HS-5 (cell line): Measurements from ENCODE around the gene C1orf174.

ENCODE experiments used
- DNase-seq: peaks from one replicate; pipeline ENCODE4 v3.0.0-alpha.2; 2012; ENCODE audit warnings: low read depth

The C1orf174 gene

DNA sequence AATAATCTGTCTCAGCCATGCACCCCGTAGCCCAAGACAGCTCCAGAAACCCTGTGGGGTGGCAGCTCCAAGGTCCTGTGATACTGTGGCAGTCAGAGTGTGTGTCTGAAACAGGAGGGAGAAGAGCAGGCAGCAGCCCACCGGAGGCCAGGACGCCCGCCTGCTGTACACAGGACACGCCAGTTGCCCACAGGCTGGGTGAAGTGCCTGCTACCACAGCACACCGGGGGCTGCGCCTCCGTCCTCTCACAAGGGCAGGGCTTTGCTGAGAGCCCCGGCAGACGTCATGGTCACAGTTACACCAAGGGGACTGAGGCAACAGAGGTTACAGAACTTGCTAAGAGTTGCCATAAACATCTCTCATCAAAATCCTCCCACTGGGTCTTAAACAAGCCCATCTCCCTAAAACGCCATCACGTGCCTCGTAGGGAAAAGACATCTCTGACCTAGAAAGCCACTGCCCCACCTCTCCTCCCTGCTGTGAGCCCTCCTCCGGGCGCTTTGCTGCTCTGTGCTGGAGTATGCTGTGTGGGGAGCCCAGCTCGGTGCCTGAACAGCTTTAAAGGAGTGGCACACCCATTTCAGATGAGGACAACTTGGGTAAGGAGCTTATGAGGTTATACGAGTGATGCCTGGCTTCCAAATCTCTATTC lies 5.3 kb downstream of the C1orf174 start:
- DNase-seq, result no peak

DNA sequence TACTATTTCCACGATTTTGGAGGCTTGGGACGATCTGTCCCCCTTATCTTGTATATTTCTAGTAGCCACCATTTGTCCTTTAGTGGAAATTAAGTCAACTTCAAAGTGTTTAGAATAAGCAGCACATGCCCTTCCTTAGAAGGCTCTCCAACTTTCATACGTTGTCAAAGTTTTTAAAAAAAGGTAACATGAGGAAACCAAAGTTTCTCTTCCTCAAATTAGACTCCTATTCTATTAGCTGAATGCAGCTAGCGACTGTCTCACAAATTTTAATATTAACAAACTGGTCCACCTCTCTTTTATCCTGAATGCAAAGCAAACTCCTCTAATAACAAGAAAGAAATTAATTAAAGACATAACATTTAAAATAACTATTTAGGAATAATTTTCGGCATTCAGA lies 6.9 kb downstream of the C1orf174 start:
- DNase-seq, result no peak

DNA sequence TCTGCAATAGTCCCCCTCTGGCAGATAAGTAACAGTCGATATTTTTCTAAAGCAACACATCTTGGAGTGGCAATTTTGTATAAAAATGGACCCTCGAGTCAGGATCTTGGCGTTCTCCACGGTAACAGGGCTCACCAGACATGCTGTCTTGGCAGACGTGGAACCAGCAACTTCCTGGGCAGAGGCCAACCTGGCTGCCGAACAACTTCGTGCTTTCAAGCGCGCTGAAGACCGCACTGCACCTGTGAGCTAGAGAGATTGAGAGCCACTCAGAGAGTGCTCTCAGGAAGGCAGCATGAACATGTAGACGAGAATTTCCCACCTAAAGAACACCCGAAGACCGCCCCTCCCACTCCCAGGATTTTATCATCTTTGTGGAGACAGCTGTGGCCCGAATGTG lies 7.3 kb downstream of the C1orf174 start:
- no peak for DNase-seq

DNA sequence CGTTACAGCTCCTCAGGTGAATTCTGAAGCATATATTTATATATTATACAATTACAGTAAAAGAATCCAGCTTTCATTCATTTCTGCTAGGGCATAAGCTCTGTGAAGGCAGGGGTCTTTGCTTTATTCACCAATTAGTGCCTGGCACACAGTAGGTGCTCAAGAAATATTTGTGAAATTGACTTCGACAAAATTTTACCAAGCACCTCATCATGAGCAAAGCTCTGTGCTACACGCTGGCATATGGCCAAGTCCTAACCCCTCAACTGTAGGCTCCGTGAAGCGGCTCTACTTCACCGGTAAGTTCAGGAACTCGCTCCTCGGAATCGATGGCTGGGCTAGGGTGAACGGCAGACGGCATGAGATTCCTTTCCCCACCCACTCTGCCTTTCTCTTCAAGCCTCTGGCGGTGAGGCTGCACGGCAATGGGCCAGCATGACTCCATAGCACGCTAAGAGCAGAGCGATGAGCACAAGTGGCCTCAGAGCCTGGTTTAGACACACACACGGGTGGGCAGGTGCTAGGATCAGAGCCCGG lies 8.7 kb downstream of the C1orf174 start:
- no peak for DNase-seq

DNA sequence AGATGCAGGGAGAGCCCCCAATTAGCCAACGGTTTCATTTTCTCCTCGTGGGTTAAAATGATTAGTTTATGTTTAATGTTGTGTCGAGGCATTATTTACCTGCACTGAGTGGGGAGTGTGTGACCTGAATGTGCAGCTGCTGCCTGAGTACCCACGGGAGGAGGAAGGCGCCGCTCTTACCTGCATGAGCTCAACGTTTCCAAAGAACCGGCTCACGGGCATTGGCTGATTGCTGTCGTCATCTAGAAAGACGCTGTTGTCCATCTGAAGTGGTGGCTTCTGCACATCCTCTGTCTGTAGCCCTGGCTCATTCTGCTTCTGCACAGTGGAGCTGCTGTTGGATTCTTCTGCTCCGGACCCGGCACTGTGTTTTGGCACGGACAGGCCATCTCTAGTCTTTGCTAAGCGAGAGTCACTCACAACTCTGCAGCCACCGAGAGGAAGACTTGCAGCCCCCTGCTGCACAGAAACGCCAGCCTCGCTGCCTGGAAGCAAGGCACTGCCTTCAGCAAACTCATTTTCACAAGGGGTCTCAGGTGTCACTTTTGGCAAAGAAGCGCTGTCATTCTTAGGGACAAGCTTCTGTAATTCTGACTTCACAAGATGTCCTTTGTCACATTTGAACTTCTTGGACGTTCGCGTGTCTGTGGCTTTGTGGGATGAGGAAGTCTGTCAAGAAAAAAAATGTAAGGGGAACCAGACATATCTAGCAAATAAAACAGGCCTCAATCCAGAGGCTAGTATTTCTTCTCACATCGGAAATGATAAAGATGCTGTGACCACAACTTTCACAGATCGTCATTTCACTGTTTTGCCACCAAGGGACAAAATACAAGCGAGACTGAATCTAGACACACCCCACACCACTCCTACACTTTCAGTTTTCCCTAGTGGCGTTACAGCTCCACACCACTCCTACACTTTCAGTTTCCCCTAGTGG lies 9.4 kb downstream of the C1orf174 start:
- DNase-seq, result no peak

DNA sequence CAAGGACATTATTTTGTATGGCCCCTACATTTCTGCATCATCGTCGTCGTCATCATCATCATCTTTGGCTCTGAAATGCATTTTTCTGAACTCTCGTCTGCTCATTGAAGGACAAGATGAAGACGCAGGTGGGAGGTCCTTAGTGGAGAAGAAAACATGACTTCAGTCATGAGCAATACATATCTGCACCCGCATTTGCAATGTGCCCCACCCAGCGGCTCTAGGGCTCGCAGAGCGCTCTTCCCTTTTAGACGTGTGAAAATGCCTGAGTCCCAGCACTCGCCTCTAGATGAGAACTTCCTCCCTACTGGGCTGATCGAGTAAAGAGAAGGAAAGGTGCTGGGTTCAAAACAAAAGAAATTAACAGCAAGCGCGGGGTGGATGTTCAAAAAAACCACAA lies 10.1 kb downstream of the C1orf174 start:
- DNase-seq, result no peak

DNA sequence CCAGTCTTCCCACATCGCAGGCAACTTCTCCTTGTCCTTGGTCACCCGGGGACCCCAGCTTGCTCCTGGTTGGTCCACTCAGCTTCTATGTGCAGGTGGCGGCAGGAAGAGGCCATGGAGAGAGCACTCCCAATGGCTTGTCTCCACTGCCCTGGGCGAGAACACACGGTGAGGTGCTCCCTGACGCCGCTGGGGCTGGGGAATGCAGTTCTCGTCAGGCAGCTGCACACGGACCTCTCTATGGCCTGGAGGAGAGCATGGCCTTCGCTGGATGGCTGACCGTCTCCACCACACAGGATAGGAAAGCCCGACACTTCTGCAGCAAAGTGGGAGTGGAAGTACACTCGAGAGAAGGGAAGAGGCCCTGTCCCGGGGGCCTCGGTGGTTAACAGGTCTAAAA lies 11.8 kb downstream of the C1orf174 start:
- no peak for DNase-seq

DNA sequence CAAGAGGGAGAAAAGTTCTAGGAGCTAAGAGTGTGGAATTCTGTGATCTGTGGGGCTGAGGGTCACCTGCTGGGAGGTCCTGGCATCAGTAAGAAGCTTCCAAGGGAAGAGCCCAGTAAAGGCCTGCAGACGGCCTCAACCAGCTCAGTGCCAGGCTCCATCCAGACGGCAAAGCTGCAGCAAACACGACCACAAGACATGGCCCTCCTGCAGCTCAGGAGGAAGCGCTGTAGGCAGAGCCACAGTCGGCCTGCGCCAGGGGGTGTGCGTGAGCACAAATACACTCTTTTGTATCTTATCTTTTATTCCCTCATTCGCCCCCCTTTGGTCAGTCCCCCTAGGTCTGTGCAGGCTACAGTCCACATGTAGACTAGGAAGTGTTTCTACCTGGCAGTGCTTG lies 13.4 kb downstream of the C1orf174 start:
- DNase-seq, result no peak

DNA sequence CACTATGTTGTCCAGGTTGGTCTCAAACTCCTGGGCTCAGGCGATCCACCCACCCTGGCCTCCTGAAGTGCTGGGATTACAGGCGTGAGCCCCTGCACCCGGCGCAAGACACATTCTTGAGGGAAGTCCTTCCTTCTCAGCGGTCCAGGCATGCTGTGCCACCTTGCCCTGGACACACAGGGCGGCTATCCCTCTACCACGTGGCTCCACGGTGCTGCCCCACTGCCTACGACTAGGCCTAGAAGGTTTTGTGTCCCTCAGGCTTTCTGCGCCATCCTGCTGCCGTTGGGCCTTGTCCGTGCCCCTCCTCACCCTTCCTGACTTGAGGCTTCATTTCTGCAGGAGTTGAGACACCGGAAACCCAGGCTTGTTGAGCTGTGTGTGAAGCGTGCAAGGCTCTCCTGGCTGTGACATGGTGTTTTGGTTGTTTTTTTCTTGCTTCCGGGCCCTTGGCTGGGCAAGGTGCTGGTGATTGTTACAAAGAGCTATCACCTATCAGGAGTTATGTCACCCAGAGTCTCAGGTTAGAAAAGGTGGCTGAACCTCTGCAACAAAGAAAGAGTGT lies 13.9 kb downstream of the C1orf174 start:
- no peak for DNase-seq

DNA sequence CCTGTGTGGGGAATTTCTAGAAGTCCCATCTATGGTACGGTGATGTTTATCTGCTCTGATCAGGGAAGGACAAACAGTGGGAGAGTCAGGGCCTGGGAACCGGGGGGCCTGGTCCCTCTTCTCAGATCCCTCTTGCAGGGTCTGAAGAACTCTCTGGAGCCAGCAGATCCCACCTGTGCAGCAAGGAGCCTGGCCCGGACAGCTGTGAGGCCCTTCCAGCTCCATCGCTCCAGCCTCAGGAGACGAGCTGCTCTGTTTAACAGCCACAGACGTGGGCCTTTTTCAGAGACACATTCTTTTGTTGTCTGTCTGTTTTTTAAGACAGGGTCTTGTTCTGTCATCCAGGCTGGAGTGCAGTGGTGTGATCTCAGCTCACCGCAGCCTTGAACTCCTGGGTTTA lies 14.5 kb downstream of the C1orf174 start:
- DNase-seq, result no peak

DNA sequence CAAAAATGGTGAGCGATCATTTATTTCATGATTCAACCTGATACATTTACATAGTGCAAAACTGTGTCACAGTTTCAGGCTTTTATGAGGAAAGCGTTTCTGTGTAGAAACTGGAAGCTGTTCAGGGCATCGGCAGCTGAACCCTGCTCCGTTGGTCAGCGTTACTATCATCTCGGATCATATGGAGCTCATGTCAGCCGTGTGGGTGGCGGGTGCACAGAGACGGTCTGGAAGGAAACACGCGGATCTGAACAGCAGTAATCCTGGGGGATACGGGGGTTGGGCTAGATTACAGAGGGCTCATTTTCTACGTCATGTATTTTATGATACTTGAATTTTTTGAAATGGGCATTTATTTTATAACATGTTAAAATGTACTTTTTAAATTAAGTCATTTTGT lies 15.1 kb downstream of the C1orf174 start:
- DNase-seq, result no peak

DNA sequence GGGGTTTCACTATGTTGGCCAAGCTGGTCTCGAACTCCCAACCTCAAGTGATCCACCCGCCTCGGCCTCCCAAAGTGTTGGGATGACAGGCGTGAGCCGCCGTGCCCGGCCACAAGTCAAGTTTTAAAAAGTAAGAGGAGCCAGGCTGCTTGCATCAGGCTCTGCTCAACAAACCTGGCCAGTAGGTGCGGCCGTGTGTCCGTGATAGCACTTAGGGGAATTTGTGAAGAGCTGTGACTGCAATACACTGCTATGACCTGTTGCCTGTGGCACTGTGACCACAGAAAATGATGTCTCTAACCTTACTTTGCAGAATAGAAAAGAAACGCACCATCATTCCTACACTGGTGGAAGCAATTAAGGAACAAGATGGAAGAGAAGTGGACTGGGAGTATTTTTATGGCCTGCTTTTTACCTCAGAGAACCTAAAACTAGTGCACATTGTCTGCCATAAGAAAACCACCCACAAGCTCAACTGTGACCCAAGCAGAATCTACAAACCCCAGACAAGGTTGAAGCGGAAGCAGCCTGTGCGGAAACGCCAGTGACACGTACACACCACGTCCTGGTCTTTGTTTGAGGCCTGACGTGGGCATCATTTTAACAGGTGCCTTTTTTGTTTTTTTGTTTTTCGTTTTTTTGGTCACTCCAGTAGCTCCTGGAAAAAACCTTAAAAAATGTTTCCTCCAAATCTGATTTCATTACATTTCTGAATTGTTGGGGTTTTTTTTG lies 16.7 kb downstream of the C1orf174 start:
- no peak for DNase-seq

DNA sequence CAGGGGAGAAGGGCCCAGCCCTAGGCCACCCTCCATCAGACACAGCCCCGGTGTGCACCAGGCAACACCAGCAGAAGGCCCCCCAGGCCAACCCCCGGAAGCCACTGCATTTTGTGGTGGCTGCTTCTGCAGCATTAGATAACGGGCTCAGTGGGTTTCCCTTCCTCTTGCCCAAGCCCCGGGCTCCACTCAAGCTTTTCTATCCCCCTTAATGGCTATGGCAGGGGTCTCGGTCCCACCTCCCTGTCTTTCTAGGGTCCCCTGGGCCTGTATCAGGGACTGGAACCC lies 18.9 kb downstream of the C1orf174 start:
- no peak for DNase-seq

DNA sequence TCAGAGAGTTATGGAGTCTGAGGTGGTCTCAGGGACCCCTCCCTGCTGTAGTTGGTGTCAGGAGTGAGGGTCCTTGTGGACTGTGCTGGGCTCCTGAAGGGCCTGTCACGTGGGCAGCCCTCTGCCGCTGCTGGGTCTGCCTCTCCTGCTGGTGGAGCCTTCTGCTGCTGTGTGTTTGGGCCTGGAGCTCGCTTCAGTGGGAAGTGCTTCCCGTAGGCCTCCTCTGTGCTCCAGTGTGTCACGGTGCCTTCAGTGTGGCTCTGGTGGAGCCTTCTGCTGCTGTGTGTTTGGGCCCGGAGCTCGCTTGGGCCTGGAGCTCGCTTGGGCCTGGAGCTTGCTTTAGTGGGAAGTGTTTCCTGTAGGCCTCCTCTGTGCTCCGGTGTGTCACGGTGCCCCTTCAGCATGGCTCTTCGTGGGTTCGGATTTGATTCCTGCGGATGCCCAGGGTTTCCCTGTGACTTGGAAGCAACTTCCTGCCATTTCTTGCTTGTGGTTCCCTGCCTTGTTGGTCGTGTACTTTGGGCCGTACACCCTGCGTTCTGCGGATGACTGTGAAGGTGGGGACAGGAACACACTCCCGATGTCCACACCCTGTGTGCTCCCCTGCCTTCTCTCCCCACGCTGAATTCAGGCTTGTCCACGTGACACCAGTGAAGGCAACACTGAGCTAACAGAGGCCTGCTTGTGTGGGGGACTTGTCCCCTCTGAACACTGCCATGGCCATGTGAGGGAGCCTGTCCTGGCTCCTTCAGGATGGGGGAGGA lies 19.5 kb downstream of the C1orf174 start:
- no peak for DNase-seq

DNA sequence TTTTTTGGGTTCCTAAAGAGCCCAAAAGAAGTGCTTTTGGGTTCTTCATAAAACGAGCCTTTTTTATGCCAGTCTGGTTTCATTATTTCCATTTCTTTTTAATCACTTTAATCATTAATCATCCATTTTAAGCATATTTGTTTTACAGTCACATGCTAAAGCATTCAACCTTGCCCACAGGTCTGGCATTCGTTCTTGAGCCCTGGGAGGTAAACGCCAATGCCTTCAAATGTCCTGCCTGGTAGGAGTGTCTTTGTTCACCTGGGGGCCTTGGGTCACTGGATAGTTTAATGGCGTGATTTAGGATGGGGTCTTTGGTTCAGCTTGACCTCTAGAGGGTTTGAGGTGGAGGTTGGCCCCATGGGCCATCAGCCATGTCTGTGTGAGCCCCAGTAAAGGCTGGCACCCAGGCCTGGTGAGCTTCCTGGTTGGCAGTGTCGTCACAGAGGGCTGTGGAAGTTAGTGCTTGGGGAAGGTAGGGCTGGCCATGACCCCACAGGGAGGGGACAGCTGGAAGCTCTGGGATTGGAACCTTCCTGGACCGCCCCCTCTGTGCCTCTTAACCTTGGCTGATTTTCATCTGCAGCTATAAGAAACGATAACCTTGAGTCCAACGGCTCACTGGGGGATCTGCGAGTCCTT lies 20.2 kb downstream of the C1orf174 start:
- no peak for DNase-seq

DNA sequence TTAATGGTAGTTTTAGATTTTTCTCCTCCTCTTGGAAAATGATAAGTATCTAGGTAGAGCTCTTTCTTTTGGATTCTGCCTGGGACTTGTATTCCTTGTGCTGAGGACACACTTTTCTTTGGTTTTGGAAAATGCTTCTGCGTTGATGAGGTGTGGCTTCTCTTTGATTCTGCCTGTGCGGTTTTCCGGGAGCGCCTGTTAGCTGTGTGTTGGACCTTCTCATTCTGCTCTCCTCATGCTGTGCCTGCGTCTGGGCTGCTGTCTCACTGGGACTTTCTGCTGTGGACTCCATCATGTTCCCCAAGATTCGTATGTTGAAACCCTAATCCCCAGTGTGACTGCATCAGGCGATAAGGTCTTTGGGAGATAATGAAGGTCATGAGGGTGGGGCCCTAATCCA lies 21.0 kb downstream of the C1orf174 start:
- no peak for DNase-seq

DNA sequence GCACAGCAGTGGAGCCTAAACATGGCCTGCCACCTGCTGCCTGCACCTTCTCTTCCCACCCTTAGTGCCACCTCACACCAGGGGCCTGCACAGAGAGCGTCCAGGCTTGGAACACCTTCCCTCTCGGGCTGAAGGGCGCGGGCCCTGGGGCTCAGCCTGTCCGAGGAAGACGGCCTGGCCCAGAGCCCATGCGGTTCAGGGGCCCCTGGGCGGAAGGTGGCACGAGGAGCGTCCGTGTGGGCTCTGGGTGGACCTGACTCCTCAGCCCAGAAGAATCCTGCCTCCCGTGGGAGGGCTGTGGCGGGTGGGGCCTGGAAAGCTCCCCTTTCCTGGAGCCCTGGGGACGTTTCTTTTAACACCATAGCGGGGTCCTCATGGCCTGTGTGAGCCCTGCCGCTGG lies 23.4 kb downstream of the C1orf174 start:
- DNase-seq, result no peak

DNA sequence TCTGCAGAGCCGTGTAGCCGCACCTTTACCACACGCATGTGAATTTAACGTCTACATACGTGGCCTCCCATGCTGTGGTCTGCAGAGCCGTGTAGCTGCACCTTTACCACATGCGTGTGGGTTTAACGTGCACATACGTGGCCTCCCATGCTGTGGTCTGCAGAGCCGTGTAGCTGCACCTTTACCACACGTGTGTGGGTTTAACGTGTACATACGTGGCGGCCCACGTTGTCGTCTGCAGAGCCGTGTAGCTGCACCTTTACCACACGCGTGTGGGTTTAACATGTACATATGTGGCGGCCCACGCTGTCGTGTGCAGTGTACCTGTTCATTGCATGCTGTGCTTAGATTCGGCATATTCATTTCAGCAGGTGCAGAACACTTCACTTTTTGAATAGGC lies 25.3 kb downstream of the C1orf174 start:
- no peak for DNase-seq

DNA sequence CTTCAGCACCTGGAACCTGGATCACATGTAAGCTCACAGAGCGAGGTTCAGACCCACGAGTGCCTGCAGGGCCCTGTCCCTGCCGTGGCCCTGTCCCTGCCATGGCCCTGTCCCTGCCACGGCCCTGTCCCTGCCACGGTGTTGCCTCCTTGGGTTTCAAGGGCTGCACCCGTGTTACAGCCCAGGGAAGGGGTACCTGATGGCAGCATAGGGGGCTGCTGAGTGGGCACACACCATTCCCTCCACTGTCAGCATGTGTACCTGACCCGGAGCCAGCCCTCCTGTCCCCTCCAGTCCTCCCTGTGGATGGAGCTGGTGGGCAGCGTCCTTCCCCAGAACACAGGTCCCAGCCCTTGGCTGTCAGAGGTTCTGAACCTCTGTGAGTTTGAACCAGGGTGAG lies 27.5 kb downstream of the C1orf174 start:
- no peak for DNase-seq

DNA sequence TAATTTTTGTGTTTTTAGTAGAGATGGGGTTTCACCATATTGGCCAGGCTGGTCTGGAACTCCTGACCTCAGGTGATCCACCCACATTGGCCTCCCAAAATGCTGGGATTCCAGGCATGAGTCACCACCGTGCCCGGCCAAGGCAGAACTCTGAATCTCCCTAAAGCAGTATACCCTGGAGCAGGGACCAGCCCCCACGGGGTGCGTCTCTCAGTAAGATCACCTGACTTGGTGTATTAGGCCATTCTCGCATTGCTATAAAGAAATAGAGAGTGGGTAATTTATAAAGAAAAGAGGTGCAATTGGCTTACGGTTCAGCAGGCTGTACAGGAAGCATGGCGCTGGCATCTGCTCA lies 28.6 kb downstream of the C1orf174 start:
- no peak for DNase-seq

DNA sequence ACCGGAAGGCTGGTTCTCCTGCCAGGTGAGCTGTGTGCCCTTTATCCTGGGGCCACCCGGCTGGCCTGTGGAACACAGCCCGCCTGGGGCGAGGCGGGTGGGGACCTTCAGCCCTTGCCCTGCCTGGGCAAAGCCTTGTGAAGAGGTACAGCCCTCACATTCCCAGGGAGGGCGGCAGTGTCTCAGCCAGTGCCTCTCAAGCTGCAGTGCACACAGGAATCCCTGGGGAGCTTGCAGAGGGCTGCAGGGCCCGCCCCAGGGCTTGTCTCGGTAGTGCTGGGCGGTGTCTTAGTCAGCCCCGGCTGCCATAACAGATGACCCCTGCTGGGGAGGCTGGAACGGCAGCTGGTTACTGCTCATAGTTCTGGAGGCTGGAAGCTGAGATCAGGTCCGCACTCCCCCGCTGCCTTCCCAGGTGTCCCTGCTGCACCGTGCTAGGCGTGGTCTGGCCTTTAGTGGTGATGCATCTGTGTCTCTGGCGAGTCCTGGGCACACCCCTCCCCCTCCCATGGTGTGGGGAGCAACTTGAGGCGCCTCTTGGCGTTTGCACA lies 30.2 kb downstream of the C1orf174 start:
- DNase-seq, result no peak
